Tibial nerve (tissue), 4 donors: ENCODE results near the gene IL17RD.

Experiments
- EP300 ChIP-seq, 2 donors: sonication (generic); formaldehyde crosslinking; IDR thresholded peaks; one replicate each; pipeline ENCODE4 v1.6.1; 2017; ENCODE audit warnings: antibody characterized with exemption in 2 of 2, mild to moderate bottlenecking in 1 of 2
- POLR2A ChIP-seq, 2 donors: fragments of 450-650 bp; IDR thresholded peaks; one replicate each; pipeline ENCODE4 v1.6.1; 2017; ENCODE audit warnings: antibody characterized with exemption in 2 of 2, mild to moderate bottlenecking in 2 of 2, moderate library complexity in 2 of 2
- TF ChIP-seq, protein P1 (sequence below), 5 experiments: fragments of 200-600 bp in 3 of 5; fragments of 450-650 bp in 2 of 5; sonication (generic) in 3 of 5; IDR thresholded peaks; one replicate each; pipeline ENCODE4 v1.5.1; 2016 to 2019; ENCODE audit warnings: antibody characterized with exemption in 5 of 5, mild to moderate bottlenecking in 3 of 5, moderate library complexity in 2 of 5

- TF ChIP-seq, protein P1, sequence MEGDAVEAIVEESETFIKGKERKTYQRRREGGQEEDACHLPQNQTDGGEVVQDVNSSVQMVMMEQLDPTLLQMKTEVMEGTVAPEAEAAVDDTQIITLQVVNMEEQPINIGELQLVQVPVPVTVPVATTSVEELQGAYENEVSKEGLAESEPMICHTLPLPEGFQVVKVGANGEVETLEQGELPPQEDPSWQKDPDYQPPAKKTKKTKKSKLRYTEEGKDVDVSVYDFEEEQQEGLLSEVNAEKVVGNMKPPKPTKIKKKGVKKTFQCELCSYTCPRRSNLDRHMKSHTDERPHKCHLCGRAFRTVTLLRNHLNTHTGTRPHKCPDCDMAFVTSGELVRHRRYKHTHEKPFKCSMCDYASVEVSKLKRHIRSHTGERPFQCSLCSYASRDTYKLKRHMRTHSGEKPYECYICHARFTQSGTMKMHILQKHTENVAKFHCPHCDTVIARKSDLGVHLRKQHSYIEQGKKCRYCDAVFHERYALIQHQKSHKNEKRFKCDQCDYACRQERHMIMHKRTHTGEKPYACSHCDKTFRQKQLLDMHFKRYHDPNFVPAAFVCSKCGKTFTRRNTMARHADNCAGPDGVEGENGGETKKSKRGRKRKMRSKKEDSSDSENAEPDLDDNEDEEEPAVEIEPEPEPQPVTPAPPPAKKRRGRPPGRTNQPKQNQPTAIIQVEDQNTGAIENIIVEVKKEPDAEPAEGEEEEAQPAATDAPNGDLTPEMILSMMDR (IDR thresholded peaks at IDR 0.05), result no peak
- TF ChIP-seq POLR2A (IDR thresholded peaks at IDR 0.05), result no peak
- no peak for TF ChIP-seq EP300 (IDR thresholded peaks at IDR 0.05)
Measured at GRCh38 chr3:57165641-57166040, 488 bp upstream of the IL17RD start.
